ENCODE measurements around the gene ESF1.

DNA sequence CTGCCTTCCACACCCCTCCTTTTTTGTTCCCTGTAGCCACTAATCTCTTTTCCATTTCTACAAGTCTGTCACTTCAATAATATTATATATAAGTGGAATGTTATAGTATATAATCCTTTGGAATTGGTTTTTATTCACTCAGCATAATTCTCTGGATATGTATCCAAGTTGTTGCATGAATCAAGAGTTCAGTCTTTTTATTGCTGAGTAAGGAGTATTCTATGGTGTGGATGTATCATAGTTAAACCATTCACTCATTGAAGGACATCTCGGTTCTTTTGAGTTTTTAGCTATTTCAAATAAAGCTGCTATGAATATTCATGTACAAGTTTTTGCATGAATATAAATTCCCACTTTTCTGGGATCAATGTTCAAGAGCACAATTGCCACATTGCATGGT, 76.5 kb downstream of the ESF1 start:
- TF ChIP-seq POLR2A (IDR thresholded peaks at IDR 0.05; ENCODE audit: low read depth, low read length) (no peak), POLR2AphosphoS5 (IDR thresholded peaks at IDR 0.05; ENCODE audit: low read depth, low read length) (no peak)
